Keratinocyte (primary cell): ENCODE results near the gene GARNL3.

ENCODE experiments used
- EZH2 ChIP-seq: IDR thresholded peaks from one replicate; pipeline ENCODE4 v1.6.1; 2012; ENCODE audit warnings: inconsistent platforms, mild to moderate bottlenecking, low read length, moderate library complexity
- TF ChIP-seq, protein P1 (sequence below), 3 experiments: IDR thresholded peaks in 1 of 3; conservative IDR thresholded peaks in 1 of 3; optimal IDR thresholded peaks in 1 of 3; 2 replicates in 2 of 3; 3 replicates in 1 of 3; pipeline versions ENCODE3 to v1.5.1; 2011; ENCODE audit warnings: low read length in 3 of 3, mild to moderate bottlenecking in 3 of 3, moderate library complexity in 2 of 3, control low read depth in 1 of 3, inconsistent platforms in 1 of 3; ENCODE audit not compliant: insufficient read depth in 2 of 3; ENCODE audit errors: extremely low read depth in 1 of 3

DNA sequence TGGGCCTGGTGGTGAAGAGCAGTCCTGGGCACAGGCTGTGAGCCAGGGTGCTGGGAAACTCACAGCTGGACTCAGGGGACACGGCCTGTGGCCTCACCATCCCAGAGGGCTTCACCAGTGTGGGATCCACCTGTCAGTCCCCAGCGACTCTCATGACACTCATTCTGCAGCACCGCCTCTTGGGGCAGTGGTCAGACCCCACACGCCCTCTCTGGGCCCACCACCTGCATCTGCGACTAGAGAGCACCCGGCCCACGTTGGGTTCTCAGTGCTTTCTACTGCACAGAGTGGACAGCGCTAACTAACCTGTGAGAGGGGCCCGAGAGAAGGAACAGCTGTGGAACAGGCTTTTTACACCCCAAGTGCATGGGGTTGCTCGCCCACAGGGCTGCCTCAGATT is 45.8 kb upstream of the GARNL3 start:
- TF ChIP-seq, protein P1, sequence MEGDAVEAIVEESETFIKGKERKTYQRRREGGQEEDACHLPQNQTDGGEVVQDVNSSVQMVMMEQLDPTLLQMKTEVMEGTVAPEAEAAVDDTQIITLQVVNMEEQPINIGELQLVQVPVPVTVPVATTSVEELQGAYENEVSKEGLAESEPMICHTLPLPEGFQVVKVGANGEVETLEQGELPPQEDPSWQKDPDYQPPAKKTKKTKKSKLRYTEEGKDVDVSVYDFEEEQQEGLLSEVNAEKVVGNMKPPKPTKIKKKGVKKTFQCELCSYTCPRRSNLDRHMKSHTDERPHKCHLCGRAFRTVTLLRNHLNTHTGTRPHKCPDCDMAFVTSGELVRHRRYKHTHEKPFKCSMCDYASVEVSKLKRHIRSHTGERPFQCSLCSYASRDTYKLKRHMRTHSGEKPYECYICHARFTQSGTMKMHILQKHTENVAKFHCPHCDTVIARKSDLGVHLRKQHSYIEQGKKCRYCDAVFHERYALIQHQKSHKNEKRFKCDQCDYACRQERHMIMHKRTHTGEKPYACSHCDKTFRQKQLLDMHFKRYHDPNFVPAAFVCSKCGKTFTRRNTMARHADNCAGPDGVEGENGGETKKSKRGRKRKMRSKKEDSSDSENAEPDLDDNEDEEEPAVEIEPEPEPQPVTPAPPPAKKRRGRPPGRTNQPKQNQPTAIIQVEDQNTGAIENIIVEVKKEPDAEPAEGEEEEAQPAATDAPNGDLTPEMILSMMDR (optimal IDR thresholded peaks at IDR 0.05 in 1 of 3, IDR thresholded peaks at IDR 0.05 in 1 of 3, conservative IDR thresholded peaks at IDR 0.05 in 1 of 3; ENCODE audit: extremely low read depth in 1 of 3, insufficient read depth in 2 of 3, low read length in 3 of 3): no peak
- no peak for TF ChIP-seq EZH2
